Stimulated activated CD8-positive, alpha-beta memory T cell treated with anti-CD3 and anti-CD28 coated beads, Interleukin-7, amount 100 ng/mL, for 48 hours (primary cell): ENCODE data around the gene PRSS37.

ENCODE experiments used
- DNase-seq, 2 donors: peaks; one replicate each; pipeline ENCODE4 v3.0.0-alpha.2; 2020; ENCODE audit warnings: low read depth in 1 of 2; ENCODE audit errors: extremely low read depth in 1 of 2

Gene PRSS37

DNA sequence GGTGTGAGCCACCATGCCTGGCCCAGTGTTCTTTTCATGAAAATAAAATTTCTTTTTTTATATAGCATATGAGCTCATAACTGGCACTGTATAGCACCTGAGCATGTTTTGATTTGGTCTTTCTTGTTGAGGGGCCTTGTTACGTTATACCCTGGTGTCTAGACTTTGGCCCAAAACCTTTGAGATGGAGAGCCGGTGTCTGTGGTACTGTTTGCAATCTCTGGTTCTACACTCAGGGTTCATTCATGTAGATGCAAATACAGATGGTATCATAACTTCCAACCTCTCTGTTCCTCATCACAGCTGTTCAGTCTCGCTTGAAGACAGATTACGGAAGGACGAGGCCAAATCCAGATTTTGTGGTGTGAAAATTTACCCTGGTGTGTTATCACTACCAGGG, 51.4 kb downstream of the PRSS37 start, which contains the start of gene TAS2R5:
TAS2R5 (plus strand) TSS at position 301 of the 400 bp plus-strand sequence. CDS start 145 bp downstream, outside the sequence.
- no peak for DNase-seq

DNA sequence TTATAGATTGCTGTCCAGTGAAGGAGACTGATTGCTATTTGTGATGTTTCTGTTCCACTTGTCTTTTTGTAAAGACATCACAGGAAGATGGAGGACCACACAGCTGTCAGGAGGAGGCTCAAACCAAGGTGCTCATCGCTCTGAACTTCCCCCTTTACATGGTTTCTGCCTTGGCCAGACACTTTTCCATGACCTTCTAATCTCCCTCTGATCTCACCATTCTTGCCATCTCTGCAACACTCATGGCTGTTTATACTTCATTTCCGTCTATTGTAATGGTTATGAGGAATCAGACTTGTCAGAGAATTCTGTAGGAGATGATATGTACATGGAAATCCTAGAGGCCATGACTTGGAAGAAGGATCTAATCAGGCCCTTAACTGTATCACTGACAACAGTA, 53.0 kb downstream of the PRSS37 start:
- no peak for DNase-seq
